ENCODE results near the gene ROR1.

GRCh38 chr1:63921802-63922201 is 148.0 kb downstream of the ROR1 start:
- TF ChIP-seq ZFP3 (CRISPR knock-in tag; IDR thresholded peaks at IDR 0.05) (no peak), ZNF565 (CRISPR knock-in tag; conservative IDR thresholded peaks at IDR 0.05; ENCODE audit: low read depth) (no peak), ZC3H10 (CRISPR knock-in tag; IDR thresholded peaks at IDR 0.05) (no peak), ARNTL (CRISPR knock-in tag; IDR thresholded peaks at IDR 0.05; ENCODE audit: borderline replicate concordance, low read depth) (no peak), CREB5 (CRISPR knock-in tag; IDR thresholded peaks at IDR 0.05; ENCODE audit: low read depth) (no peak)

All from SK-N-SH treated with all-trans-retinoic acid at 6 μM for 48 hours (cell line).